Activated CD4-positive, alpha-beta T cell treated with anti-CD3 and anti-CD28 coated beads for 48 hours (primary cell): ENCODE data around the gene FAM72A.
"Not testable (repeated sequence)": the region's sequence is repeated elsewhere in the genome, so short reads cannot be mapped to it uniquely, and the experiment has no call there.

Source experiments
- DNase-seq: peaks from one replicate; pipeline ENCODE4 v3.0.0-alpha.2; 2020

The FAM72A gene

DNA sequence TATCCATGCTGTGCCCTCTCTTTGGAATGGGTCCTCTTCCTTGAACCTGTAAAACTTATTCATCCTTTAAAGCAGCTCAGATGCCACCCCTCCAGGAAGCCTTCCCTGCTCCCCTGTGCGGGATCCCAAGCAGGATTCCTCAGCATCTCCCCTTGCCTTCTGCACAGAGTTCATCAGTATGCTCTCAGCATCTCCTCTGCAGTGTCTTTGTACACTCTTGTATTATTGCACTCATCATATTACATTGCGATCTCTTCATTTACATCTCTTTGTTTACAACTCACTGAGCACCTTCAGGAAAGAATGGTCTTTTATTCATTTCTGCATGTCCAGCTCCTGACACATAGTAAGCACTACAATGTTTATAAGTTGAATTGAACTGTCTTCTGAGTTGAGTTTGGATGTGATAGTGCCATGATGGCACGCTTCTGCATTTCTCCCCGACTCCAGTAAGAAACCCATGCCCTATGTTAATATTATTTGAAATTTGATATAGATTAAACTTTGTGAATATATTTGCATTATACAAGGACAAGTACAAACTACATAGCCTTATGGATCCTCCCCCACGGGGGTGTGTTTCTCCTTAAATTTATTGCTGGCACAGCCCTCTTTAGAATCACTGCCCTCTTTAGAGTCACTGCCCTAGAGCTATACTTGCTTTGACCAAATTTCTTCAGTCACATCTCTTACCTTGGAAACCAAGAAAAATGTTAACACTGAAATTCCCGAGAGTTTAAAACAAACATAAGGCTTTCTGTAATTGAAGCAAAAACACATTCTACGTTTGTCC is 13.2 kb upstream of the FAM72A start:
- not testable (repeated sequence) for DNase-seq

DNA sequence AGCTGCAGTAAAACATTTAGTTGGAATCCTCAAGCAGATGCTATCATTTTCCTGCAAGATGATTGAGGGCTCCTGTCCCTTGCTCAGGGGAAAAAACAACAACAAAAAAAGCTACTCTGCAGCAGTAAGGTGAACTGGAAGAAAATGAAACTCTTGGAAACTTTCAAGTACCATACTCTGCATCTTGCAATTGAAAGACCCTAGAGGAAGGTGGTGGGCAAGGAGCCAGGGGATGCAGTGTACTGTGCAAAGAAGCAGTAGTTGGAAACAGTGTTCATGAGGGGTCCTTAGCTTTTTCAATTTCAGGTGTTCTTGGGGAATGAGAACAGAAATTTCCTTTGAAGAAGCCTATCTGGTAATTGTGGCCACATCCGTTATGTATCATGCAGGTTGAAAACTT is 8.2 kb upstream of the FAM72A start:
- DNase-seq, result not testable (repeated sequence)

DNA sequence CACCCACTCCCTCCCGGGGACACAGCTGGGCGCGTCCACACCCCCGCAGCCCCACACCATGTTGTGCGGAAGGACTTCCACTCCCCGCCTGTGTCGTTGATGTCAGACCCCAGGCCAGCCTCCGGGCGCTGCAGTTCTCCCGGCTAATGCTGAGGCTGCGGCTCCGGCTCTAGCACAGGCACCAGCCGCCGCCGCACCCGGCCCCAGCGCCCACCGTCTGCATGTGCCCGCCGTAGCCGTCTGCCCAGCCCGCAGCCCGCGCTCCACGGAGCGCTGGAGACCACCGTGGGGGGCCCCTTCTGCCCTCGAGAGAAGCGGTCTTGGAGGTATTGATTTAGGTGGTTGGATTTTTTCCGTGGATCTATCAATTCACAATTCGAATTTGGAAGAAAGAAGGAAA is 2.9 kb upstream of the FAM72A start:
- DNase-seq, result peak; percentile 16

DNA sequence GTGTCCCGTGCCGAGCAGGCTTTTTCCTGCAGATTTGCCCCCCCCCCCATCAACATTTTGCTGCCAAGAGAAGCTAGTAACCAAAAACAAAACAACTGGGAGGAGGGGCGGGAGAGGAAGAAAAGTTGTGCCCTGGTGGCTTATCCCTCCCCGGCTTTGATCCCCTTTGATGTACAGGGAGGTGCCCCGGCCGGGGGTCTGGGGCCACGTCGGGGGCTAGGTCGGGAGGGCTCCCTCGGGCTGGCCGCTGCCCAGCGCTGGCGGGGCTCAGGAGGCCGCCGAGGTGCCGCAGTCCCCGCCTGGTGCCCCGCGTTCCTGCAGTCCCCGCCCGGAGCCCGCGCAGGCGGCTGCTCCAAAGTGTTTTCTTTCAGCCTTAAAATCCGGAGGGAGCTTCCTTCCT is 2.2 kb upstream of the FAM72A start:
- DNase-seq, result peak; percentile 4

DNA sequence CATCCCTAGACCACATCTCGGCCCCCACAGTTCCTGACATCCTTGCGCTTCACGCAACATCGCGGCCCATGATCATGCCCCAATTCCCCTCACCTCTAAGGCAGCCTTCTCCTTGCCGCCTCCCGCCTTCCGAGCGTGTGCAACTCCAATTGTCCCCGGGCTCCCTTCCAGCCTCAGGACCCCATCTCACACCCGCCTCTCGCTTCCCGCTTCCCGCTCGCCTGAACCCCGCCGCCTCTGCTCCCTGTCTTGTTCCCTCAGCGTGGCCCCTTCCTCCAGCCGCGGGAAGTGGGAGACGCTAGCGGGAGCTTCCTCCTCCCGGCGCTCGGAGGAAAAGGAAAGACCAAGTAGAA is 1.5 kb upstream of the FAM72A start:
- peak; percentile 20 for DNase-seq

DNA sequence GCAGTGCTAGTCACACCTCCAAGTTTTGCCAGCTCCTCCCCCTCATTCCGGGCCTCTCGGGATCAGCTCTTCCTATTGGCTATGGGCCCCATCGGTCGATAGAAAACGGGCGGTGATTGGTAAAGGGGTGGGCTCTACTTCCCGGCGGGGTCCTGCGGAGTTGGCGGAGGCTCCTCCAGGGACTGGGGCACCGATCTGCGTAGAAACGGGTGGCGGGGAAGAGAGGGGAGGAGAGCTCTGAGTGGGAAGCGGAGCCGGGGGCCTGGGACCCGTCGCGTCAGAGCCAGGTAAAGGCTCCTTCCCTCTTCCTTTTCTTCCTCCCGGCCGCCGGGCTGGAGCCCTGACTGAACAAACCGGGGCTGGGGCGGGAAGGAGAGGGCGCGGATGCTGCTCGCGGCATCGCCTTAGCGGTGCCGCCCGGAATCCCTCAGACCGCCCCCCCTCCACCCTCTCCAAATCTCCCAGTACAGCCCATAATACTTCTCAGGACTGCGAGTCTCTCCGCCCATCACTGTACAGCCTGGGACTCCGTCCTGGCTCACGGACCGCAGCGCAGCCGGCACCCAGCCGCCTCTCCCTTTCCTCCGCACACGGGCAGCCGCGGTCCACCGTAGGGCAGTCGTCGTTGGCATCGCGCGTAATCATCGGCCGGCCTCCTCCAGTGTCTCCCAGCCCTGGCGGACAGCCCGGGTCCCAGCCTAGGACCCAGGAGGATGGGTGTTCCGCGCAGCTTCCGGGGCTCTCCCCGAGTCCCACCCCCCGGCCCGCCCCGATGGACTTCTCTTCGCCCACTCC is 922 bp upstream of the FAM72A start, which contains the start of gene SRGAP2:
SRGAP2 (plus strand) TSS at position 178 of the 795 bp plus-strand sequence. CDS start 2,430 bp downstream, outside the sequence.
- DNase-seq, result peak; percentile 61

DNA sequence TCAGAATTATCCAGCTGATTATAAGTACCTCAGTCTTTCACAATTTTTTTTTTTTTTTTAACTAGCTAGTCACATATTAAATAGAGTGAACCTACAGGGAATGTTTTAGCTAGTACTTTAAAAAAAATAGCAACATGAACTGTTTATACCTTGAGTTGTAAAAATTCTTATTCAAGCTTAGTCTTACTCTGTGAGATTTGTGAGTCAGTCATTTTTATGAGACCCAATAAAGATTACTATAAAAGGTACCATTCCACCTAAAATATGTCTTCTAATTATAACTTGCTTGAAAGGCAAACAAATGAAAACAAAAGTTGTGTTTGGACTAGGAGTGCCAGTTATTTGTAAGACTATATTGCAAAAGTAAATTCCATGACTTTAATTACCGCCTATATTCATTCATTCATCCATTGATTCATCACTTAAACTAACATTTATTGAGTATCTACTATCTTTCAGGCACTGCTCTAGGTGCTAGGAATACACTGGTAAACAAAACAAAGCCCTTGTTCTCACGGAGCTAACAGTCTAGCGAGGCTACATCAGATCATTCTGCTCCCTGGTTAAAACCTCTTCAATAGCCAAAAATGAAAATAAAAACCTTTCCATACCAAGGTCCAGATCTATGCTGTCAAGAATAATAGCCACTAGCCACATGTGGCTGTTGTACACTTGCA is 5.8 kb downstream of the FAM72A start:
- DNase-seq, result not testable (repeated sequence)

DNA sequence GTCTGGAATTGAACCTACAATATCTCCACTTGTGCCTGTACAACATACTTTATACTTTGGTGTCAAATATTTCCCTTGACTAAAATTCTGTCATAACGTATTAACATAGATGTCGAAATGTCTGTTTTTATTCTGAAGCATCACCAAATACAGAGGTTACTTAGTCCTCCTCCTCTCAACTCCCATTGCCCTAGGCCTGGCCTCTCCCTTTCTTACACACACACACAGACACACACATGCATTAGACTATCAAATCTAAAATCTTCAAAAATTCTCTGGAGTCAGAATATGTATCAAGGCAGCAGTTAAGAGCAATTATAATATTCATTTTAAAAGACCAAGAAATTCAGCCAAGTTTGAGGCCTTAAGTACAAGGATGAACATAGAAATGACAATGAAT is 7.5 kb downstream of the FAM72A start:
- not testable (repeated sequence) for DNase-seq

DNA sequence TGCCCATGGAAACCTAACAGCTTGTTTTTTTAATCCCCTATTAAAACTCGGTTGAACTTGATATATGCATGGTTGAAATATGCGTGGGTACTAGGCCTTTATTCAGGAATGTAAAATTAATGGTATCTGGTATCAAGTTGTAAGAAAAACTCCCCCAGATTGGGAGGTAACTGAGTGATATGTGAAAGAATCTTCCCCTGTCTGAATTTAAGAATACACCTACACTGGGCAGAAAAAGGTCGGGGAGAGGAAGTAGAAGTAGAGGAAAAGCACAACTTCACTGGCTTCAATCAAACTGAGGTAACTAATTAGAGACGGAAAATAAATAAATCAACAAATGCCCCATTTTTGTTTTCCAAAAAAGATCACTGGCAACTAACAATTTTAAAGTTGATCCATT is 15.8 kb downstream of the FAM72A start:
- not testable (repeated sequence) for DNase-seq

DNA sequence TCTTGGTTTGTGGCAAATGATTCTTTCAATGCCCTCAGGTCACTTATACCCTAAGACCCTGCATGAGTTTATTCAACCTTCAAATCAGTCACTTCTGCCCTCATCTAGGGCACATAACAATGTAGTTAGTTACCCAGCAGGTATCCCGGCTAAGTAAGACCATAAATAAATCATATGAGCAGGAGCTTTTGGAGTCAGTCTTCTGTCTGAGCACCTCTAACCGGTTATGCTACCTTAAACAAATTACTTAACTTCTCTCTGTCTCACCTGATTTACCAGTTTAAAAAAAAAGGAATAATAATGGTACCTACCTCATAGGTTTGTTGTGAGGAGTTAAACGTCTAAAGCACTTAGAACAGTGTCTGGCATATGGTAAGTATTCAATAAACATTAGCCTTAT is 16.9 kb downstream of the FAM72A start:
- not testable (repeated sequence) for DNase-seq

DNA sequence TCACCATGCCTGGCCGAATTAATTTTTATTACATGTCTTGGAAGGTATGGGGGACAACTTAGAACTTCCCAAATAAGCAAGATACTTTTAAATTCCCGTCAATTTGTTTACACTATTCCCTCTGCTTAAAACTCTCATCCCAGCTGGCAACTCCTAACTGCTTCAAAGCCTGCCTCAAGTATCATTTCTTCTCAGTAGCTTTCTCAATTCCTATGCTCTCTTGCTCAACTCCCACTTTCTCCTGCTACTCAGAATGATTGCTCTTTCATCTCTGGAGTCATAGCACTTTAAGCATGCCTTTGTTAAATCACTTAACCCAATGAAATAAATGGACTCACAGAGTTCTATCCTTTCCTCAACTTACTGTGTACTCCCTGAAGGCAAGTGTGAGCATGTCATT is 18.9 kb downstream of the FAM72A start:
- DNase-seq, result not testable (repeated sequence)

DNA sequence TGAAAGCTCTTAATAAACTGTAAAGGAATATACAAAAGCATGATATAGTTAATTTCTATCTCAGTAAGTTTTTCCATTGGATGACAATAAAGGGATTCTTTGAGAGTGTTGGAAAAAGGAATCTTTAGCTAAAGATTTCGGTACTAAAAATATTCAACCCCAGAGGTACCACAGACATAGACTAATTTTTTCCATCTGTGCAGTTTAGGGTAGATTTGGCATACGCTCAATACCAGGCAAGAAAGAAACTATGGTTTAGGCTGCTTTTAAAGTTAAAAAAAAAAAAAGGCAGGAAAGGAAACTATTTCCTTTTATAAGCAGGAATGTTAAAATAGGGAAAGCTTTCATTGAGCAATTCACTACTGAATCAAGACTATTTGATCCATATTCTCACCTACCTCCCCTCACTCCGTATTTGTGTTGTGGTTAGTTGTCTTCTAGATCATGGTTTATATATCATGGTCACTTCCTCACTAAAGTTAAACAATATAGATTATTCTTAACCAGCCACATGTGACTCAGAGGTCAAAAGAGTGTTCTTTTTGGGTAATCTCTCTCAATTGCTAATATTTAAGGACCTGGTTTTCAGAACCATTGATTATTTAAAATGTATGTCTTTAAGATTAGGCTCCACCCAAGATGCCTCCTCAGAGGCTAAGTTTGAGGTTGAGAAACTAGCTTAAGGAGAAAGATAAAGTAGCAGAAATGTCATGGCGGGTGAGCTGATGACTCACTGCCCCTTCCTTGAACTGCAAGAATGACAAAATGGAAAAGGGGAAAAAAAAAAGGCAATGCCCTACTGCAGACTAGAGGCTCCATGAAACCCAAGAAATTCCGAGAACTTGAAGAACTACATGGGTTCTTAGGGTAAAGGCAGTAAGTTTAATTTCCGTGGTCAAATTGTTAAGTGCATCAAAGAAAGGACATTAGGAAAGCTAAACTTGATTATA is 20.0 kb downstream of the FAM72A start:
- DNase-seq, result not testable (repeated sequence)

DNA sequence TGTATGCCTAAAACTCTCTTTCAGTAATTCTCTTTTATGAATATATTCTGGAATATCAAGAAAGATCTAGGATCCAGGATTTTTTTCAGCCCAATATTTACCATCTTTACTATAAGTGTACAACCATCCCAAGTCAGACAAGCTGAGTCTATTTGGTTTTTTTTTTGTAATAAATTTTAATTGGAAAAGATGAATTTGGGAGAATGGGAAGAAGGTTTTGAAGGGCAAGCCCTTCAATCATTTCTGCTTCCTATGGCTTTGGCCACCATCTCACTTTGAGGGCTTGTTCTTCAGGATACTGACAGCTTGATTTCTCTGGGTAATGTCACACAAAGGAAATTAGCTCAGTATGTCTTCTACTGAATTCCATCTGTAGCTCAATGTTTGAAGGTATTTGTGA is 23.0 kb downstream of the FAM72A start:
- not testable (repeated sequence) for DNase-seq

DNA sequence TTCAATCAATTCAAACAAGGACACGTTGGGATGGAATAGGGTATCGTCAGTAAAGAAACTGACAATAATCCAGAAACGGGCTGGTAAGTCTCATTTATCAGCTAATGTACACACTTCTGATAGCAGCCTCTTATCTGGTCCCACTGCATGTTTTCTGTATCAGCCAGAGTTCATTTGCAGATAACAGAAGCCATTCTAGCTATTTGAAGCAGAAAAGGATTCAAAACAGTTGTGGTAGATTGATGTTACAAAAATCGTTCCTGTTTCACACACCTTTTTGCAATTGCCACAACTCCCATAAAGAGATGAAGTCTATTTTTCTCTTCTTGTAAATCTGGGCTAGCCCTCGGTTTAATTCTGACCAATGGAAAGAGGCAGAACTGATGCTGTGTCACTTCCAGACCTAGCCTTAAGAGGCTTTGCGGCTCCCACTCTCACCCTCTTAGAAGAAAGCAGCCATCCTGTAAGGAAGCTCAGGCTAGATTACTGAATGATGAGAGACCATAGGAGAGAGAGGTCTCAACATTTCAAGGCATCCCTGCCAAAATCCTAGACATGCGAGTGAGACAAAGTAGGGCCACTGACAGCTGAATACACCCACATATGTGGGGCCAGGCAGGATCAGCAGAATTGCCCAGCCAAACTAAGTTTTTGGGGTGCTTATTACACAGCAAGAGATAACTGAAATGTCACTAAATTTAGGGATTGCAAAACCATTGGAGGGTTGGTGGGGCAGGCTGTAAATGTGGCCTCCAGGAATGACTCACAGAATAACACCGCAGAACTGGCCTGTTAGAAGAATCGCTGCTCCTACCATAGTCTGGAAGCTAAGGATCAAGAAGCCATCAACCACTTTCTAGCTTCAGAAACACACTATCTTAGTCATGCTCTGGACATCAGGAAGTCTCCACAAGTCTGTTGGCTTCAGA is 24.3 kb downstream of the FAM72A start:
- not testable (repeated sequence) for DNase-seq

DNA sequence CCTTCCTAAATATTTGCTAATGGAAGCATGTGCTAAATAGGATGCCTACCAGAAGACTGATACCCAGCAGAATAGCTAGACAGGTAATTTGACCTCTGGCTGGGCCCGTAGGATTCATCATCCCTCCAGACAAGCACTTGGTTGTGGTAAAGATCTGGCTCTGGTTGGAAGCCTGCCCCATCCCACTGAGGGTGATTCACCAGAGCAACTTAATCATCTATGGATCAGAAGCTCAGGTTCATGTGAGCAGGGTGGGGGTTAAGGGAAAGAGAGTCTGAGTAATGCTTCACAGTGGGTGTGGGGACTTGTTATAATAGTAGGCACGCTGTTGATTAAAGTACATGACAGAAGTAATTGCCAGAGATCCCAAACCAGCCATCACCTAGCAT is 26.5 kb downstream of the FAM72A start:
- DNase-seq, result peak; percentile 40

DNA sequence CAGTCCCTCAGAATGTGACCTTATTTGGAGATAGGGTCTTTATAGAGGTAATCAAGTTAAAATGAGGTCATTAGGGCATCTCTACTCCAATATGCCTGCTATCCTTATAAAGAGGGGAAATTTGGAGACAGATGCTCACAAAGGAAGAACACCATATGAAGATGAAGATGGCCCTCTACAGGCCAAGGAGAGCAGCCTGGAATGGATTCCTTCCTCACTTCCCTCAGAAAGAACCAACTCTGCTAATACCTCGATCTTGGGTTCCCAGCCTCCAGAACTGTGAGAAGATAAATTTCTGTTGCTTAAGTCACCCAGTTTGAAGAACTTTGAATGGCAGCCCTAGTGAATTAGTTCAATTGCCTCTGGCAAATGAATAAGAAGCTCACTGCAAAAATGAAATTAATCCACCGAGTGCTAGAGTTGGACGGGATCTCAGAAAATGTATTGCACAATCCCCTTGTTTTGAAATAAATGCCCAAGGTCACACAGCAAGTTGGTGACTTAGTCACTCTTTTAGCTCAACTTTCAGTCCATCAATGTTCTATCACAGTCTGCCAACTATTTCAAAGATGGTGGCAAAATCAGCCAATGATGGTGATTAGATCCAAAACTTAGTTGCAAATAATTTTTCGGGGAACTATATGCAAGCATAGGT is 27.1 kb downstream of the FAM72A start:
- DNase-seq, result not testable (repeated sequence)

DNA sequence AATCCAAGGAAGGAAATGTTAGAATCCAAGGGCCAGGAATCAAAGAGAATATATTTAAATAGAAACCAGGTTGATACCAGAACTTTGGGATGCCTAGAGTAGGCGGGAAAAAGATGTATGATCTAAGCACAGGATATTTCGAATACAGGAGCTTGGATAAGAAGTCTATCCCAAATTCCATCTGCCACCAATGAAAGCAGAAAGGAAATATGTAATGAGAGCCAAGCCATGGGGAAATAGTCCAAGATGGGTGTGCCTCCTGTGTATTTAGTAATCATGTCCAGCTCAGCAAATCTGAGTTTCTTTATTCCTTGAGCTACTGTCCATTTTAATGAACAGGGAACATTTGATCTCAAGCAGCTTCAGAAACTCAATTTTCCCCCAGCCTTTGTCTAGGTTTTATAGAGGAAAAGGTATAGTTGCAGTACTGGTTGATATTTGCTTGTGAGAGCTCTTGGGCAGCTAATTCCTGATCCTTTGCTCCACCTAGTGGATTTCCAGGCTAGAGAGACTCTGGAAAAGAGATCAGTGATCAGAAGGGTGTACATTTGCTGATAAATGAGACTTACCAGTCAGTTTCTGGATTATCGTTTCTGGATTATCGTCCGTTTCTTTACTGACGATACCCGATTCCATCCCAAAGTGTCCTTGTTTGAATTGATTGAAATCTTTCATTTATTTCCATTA is 28.3 kb downstream of the FAM72A start:
- not testable (repeated sequence) for DNase-seq

DNA sequence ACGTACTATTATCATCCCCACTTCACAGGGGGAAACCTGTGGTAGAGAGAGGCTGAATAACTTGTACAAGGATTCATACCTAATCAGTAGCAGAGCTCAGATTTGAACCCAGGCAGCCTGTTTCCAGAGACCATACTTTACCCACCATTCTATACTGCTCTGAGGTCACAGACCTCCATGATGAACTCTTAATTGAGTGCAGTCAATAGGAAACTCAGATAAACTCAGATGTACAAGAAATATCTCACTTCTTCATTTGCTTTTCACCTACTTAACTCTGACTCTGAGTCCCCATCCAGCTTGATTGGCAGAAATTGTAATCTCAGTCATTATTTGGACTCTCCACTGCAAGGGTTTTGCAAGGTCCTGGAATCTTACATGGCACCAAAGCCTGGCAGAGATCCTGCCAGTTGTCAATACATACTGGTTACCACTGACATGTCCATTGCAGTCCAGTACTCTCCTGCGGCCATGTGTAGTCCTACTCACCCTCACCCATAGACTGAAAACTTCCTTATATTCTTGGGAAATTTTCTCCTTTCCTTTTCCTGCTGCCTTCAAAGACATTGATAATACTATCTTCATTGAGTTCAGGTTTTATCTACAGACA is 29.4 kb downstream of the FAM72A start:
- DNase-seq, result not testable (repeated sequence)

DNA sequence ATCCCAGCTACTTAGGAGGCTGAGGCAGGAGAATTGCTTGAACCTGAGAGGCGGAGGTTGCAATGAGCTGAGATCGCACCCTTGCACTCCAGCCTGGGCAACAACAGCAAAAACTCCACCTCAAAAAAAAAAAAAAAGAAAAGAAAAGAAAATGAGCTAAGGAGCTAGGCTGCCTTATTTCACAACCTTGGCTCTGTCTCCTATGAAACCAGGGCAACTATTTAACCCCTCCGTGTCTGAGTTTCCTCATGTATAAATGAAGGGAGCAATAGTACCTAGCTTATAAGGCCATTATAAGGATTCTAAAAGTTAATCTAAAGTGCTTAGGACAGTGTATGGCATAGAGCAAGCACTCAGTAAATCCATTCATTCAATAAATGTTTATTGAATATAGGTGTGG is 32.8 kb downstream of the FAM72A start:
- not testable (repeated sequence) for DNase-seq
